Bronchial smooth muscle cell (primary cell): ENCODE data around the gene NAA11. TPM values are rescaled to one million over a fixed set of nuclear protein-coding genes. Genes with fewer than 3 reads are reported as not detected.

Experiments used
- total RNA-seq: library from RNA; depleted of rRNA; stranded (reverse); fragments of >200 nt; gene quantifications from 2 replicates; pipeline ENCODE4 v1.2.1, GENCODE V29; 2014

NAA11 gene
- total RNA-seq: not detected in 2 replicates

GRCh38 chr4:79325864-79326328 is at the start of gene NAA11:
NAA11 (minus strand) TSS chr4:79326061; CDS start chr4:79325877, 184 bp downstream.

Other genes with a start within 250 kb of the NAA11 start
- gene GK2, start 82.2 kb upstream of the NAA11 start, total RNA-seq: not detected in 2 replicates